GM23338 (cell line): ENCODE measurements around the gene AIM2. TPM values are rescaled to one million over a fixed set of nuclear protein-coding genes. Genes with fewer than 3 reads are reported as not detected.

ENCODE experiments used
- ATAC-seq: fragments of 200-7000 bp; cut with Tn5 transposase; 3 replicates; pipeline ENCODE4 v1.9.1; 2020
- DNase-seq: peaks from one replicate; pipeline ENCODE4 v3.0.0-alpha.2; 2015; ENCODE audit warnings: low spot score
- H2AFZ ChIP-seq: fragments of 200-600 bp; sonication (generic); 2 replicates; pipeline ENCODE4 v1.8.0; 2016; ENCODE audit warnings: antibody characterized with exemption, mild to moderate bottlenecking, moderate library complexity
- H3F3A ChIP-seq: fragments of 200-600 bp; sonication (generic); replicated peaks from 2 replicates; pipeline ENCODE4 v1.8.0; 2017; ENCODE audit warnings: antibody characterized with exemption, mixed run types, low read depth
- H3K27ac ChIP-seq: fragments of 200-600 bp; sonication (generic); 2 replicates; pipeline ENCODE4 v1.6.1; 2016; ENCODE audit warnings: low read depth
- H3K27me3 ChIP-seq: fragments of 200-600 bp; sonication (generic); 2 replicates; pipeline ENCODE4 v1.8.0; 2016; ENCODE audit warnings: mild to moderate bottlenecking, mixed run types, moderate library complexity; ENCODE audit not compliant: insufficient read depth
- H3K36me3 ChIP-seq: fragments of 200-600 bp; sonication (generic); 2 replicates; pipeline ENCODE4 v1.8.0; 2016; ENCODE audit warnings: mild to moderate bottlenecking; ENCODE audit not compliant: insufficient read depth
- H3K4me1 ChIP-seq: fragments of 200-600 bp; sonication (generic); 2 replicates; pipeline ENCODE4 v1.8.0; 2016; ENCODE audit warnings: mild to moderate bottlenecking, moderate library complexity; ENCODE audit not compliant: insufficient read depth
- H3K4me2 ChIP-seq: fragments of 200-600 bp; sonication (generic); 2 replicates; pipeline ENCODE4 v1.7.1; 2017; ENCODE audit warnings: mixed run types
- H3K4me3 ChIP-seq: fragments of 200-600 bp; sonication (generic); 2 replicates; pipeline ENCODE4 v1.6.1; 2016; ENCODE audit warnings: mixed run types
- H3K79me2 ChIP-seq: fragments of 200-600 bp; sonication (generic); replicated peaks from 2 replicates; pipeline ENCODE4 v1.8.0; 2017; ENCODE audit warnings: mild to moderate bottlenecking; ENCODE audit not compliant: insufficient read depth
- H3K9me2 ChIP-seq: fragments of 200-600 bp; sonication (generic); 2 replicates; pipeline ENCODE4 v1.8.0; 2017; ENCODE audit not compliant: insufficient read depth
- H4K20me1 ChIP-seq: fragments of 200-600 bp; sonication (generic); replicated peaks from 2 replicates; pipeline ENCODE4 v1.8.0; 2017; ENCODE audit warnings: mild to moderate bottlenecking; ENCODE audit not compliant: insufficient read depth
- H3K27ac Mint-ChIP-seq: 2 replicates; pipeline ENCODE4 v1.8.0; 2020; ENCODE audit warnings: inconsistent platforms, mild to moderate bottlenecking, moderate library complexity, mixed read lengths
- H3K27me3 Mint-ChIP-seq: 3 replicates; pipeline ENCODE4 v1.8.0; 2022; ENCODE audit warnings: low read depth, mild to moderate bottlenecking, moderate library complexity, mixed read lengths, inconsistent platforms; ENCODE audit not compliant: insufficient read depth, poor library complexity
- H3K36me3 Mint-ChIP-seq: 3 replicates; pipeline ENCODE4 v1.8.0; 2021; ENCODE audit warnings: low read depth, mild to moderate bottlenecking, inconsistent platforms, moderate library complexity, mixed read lengths
- H3K4me1 Mint-ChIP-seq: 3 replicates; pipeline ENCODE4 v1.8.0; 2020; ENCODE audit warnings: mild to moderate bottlenecking, inconsistent platforms, mixed read lengths
- H3K4me3 Mint-ChIP-seq: 3 replicates; pipeline ENCODE4 v1.8.0; 2021; ENCODE audit warnings: moderate library complexity, mild to moderate bottlenecking, inconsistent platforms, mixed read lengths
- H3K9me3 Mint-ChIP-seq: 3 replicates; pipeline ENCODE4 v1.8.0; 2020; ENCODE audit warnings: moderate library complexity, mild to moderate bottlenecking, inconsistent platforms, mixed read lengths
- POLR2AphosphoS5 ChIP-seq: IDR thresholded peaks from 2 replicates; pipeline ENCODE4 v1.6.1; 2016; ENCODE audit warnings: antibody characterized with exemption, low read depth
- REST ChIP-seq: IDR thresholded peaks from one replicate; pipeline ENCODE4 v1.6.1; 2018; ENCODE audit warnings: antibody characterized with exemption; ENCODE audit not compliant: unreplicated experiment
- ZNF331 ChIP-seq: fragments of 250-450 bp; sonication (Bioruptor Pico); IDR thresholded peaks from 2 replicates; pipeline ENCODE4 v1.5.0; 2020; ENCODE audit warnings: low read depth, mild to moderate bottlenecking, moderate library complexity
- ZNF462 ChIP-seq: fragments of 250-450 bp; sonication (Bioruptor Pico); IDR thresholded peaks from 2 replicates; pipeline ENCODE4 v1.5.0; 2020; ENCODE audit warnings: mild to moderate bottlenecking, moderate library complexity
- polyA plus RNA-seq: library from polyadenylated mRNA; unstranded; fragments of >200 nt; fragmentation: Nextera tagmentation; extraction: Ambion mirVana; gene quantifications from 2 replicates; pipeline ENCODE4 v1.2.1, GENCODE V29; 2016
- total RNA-seq: library from RNA; depleted of rRNA; stranded (reverse); fragments of >200 nt; shearing (Covaris generic); gene quantifications from 2 replicates; pipeline ENCODE4 v1.2.3, GENCODE V29; 2014

Gene AIM2
- total and polyA plus RNA-seq, 2 experiments from 2014 or later = 1.5 to 2.5 TPM

GRCh38 chr1:159123587-159123986 lies 47.0 kb upstream of the AIM2 start:
- no peak for TF ChIP-seq REST
- no peak for TF ChIP-seq ZNF331 (CRISPR knock-in tag)
- no peak for TF ChIP-seq POLR2AphosphoS5
- no peak for TF ChIP-seq ZNF462 (CRISPR knock-in tag)
- no peaks in the 10 kb centered on the region for H3K36me3 Mint-ChIP-seq
- H2AFZ ChIP-seq = no peak overlapping the region
- H4K20me1 ChIP-seq = no peaks in the 10 kb centered on the region
- H3K4me1 ChIP-seq = peaks cover 9% of the 10 kb centered on the region; the same call in 1 of the 2 replicates
- no peak for ATAC-seq
- H3K4me1 Mint-ChIP-seq = peaks cover 15% of the 10 kb centered on the region
- no peaks in the 10 kb centered on the region for H3K27me3 ChIP-seq
- no peak overlapping the region for H3K27ac ChIP-seq
- no peak overlapping the region for H3K4me3 Mint-ChIP-seq
- no peaks in the 10 kb centered on the region for H3K9me2 ChIP-seq
- no peak for DNase-seq
- H3K79me2 ChIP-seq = no peaks in the 10 kb centered on the region
- no peaks in the 10 kb centered on the region for H3K27me3 Mint-ChIP-seq
- no peaks in the 10 kb centered on the region for H3K9me3 Mint-ChIP-seq
- no peak overlapping the region for H3K4me2 ChIP-seq
- no peaks in the 10 kb centered on the region for H3F3A ChIP-seq
- no peak overlapping the region for H3K4me3 ChIP-seq
- no peaks in the 10 kb centered on the region for H3K36me3 ChIP-seq
- H3K27ac Mint-ChIP-seq = no peak overlapping the region
